GM23338 (cell line): ENCODE data around the gene P2RX4. TPM values are rescaled to one million over a fixed set of nuclear protein-coding genes. Genes with fewer than 3 reads are reported as not detected.

Experiments
- ATAC-seq: fragments of 200-7000 bp; cut with Tn5 transposase; 3 replicates; pipeline ENCODE4 v1.9.1; 2020
- DNase-seq: peaks from one replicate; pipeline ENCODE4 v3.0.0-alpha.2; 2015; ENCODE audit warnings: low spot score
- H2AFZ ChIP-seq: fragments of 200-600 bp; sonication (generic); 2 replicates; pipeline ENCODE4 v1.8.0; 2016; ENCODE audit warnings: antibody characterized with exemption, mild to moderate bottlenecking, moderate library complexity
- H3F3A ChIP-seq: fragments of 200-600 bp; sonication (generic); replicated peaks from 2 replicates; pipeline ENCODE4 v1.8.0; 2017; ENCODE audit warnings: antibody characterized with exemption, mixed run types, low read depth
- H3K27ac ChIP-seq: fragments of 200-600 bp; sonication (generic); 2 replicates; pipeline ENCODE4 v1.6.1; 2016; ENCODE audit warnings: low read depth
- H3K27me3 ChIP-seq: fragments of 200-600 bp; sonication (generic); 2 replicates; pipeline ENCODE4 v1.8.0; 2016; ENCODE audit warnings: mild to moderate bottlenecking, mixed run types, moderate library complexity; ENCODE audit not compliant: insufficient read depth
- H3K36me3 ChIP-seq: fragments of 200-600 bp; sonication (generic); 2 replicates; pipeline ENCODE4 v1.8.0; 2016; ENCODE audit warnings: mild to moderate bottlenecking; ENCODE audit not compliant: insufficient read depth
- H3K4me1 ChIP-seq: fragments of 200-600 bp; sonication (generic); 2 replicates; pipeline ENCODE4 v1.8.0; 2016; ENCODE audit warnings: mild to moderate bottlenecking, moderate library complexity; ENCODE audit not compliant: insufficient read depth
- H3K4me2 ChIP-seq: fragments of 200-600 bp; sonication (generic); 2 replicates; pipeline ENCODE4 v1.7.1; 2017; ENCODE audit warnings: mixed run types
- H3K4me3 ChIP-seq: fragments of 200-600 bp; sonication (generic); 2 replicates; pipeline ENCODE4 v1.6.1; 2016; ENCODE audit warnings: mixed run types
- H3K79me2 ChIP-seq: fragments of 200-600 bp; sonication (generic); replicated peaks from 2 replicates; pipeline ENCODE4 v1.8.0; 2017; ENCODE audit warnings: mild to moderate bottlenecking; ENCODE audit not compliant: insufficient read depth
- H3K9me2 ChIP-seq: fragments of 200-600 bp; sonication (generic); 2 replicates; pipeline ENCODE4 v1.8.0; 2017; ENCODE audit not compliant: insufficient read depth
- H4K20me1 ChIP-seq: fragments of 200-600 bp; sonication (generic); replicated peaks from 2 replicates; pipeline ENCODE4 v1.8.0; 2017; ENCODE audit warnings: mild to moderate bottlenecking; ENCODE audit not compliant: insufficient read depth
- H3K27ac Mint-ChIP-seq: 2 replicates; pipeline ENCODE4 v1.8.0; 2020; ENCODE audit warnings: inconsistent platforms, mild to moderate bottlenecking, moderate library complexity, mixed read lengths
- H3K27me3 Mint-ChIP-seq: 3 replicates; pipeline ENCODE4 v1.8.0; 2022; ENCODE audit warnings: low read depth, mild to moderate bottlenecking, moderate library complexity, mixed read lengths, inconsistent platforms; ENCODE audit not compliant: insufficient read depth, poor library complexity
- H3K36me3 Mint-ChIP-seq: 3 replicates; pipeline ENCODE4 v1.8.0; 2021; ENCODE audit warnings: low read depth, mild to moderate bottlenecking, inconsistent platforms, moderate library complexity, mixed read lengths
- H3K4me1 Mint-ChIP-seq: 3 replicates; pipeline ENCODE4 v1.8.0; 2020; ENCODE audit warnings: mild to moderate bottlenecking, inconsistent platforms, mixed read lengths
- H3K4me3 Mint-ChIP-seq: 3 replicates; pipeline ENCODE4 v1.8.0; 2021; ENCODE audit warnings: moderate library complexity, mild to moderate bottlenecking, inconsistent platforms, mixed read lengths
- H3K9me3 Mint-ChIP-seq: 3 replicates; pipeline ENCODE4 v1.8.0; 2020; ENCODE audit warnings: moderate library complexity, mild to moderate bottlenecking, inconsistent platforms, mixed read lengths
- CREB1 ChIP-seq: fragments of 250-450 bp; sonication (Bioruptor Pico); IDR thresholded peaks from 2 replicates; pipeline ENCODE4 v1.5.0; 2020; ENCODE audit warnings: low read depth, mild to moderate bottlenecking, moderate library complexity
- EZH2 ChIP-seq: fragments of 200-600 bp; sonication (generic); IDR thresholded peaks from one replicate; pipeline ENCODE4 v1.8.0; 2017; ENCODE audit warnings: antibody characterized with exemption, mild to moderate bottlenecking, low read depth; ENCODE audit not compliant: unreplicated experiment
- EZH2phosphoT487 ChIP-seq: fragments of 200-600 bp; sonication (generic); IDR thresholded peaks from one replicate; pipeline ENCODE4 v1.8.1; 2018; ENCODE audit warnings: antibody characterized with exemption; ENCODE audit not compliant: unreplicated experiment
- JUNB ChIP-seq: IDR thresholded peaks from one replicate; pipeline ENCODE4 v1.6.1; 2016; ENCODE audit warnings: antibody characterized with exemption; ENCODE audit not compliant: unreplicated experiment
- NANOG ChIP-seq: IDR thresholded peaks from 2 replicates; pipeline ENCODE4 v1.6.1; 2016; ENCODE audit warnings: antibody characterized with exemption, borderline replicate concordance
- STAT1 ChIP-seq: IDR thresholded peaks from one replicate; pipeline ENCODE4 v1.6.1; 2016; ENCODE audit warnings: antibody characterized with exemption; ENCODE audit not compliant: unreplicated experiment
- ZNF114 ChIP-seq: fragments of 250-450 bp; sonication (Bioruptor Pico); IDR thresholded peaks from 2 replicates; pipeline ENCODE4 v1.5.0; 2020; ENCODE audit warnings: mild to moderate bottlenecking, moderate library complexity
- polyA plus RNA-seq: library from polyadenylated mRNA; unstranded; fragments of >200 nt; fragmentation: Nextera tagmentation; extraction: Ambion mirVana; gene quantifications from 2 replicates; pipeline ENCODE4 v1.2.1, GENCODE V29; 2016
- total RNA-seq: library from RNA; depleted of rRNA; stranded (reverse); fragments of >200 nt; shearing (Covaris generic); gene quantifications from 2 replicates; pipeline ENCODE4 v1.2.3, GENCODE V29; 2014
- TF ChIP-seq, protein P1 (sequence below), 2 experiments: fragments of 200-600 bp in 1 of 2; sonication (generic) in 1 of 2; conservative IDR thresholded peaks; 2 replicates each; pipeline versions ENCODE4 v1.5.1 to v1.6.1; 2016 to 2017; ENCODE audit warnings: antibody characterized with exemption in 2 of 2, low read depth in 2 of 2, mild to moderate bottlenecking in 2 of 2, moderate library complexity in 1 of 2
- TF ChIP-seq, protein P2 (sequence below): IDR thresholded peaks from one replicate; pipeline ENCODE4 v1.6.1; 2018; ENCODE audit warnings: antibody characterized with exemption; ENCODE audit not compliant: unreplicated experiment
- TF ChIP-seq, protein P3 (sequence below): IDR thresholded peaks from 2 replicates; pipeline ENCODE4 v1.6.1; 2016; ENCODE audit warnings: antibody characterized with exemption

Gene P2RX4
- total and polyA plus RNA-seq, 2 experiments from 2014 or later = 5.6 to 18.9 TPM

DNA sequence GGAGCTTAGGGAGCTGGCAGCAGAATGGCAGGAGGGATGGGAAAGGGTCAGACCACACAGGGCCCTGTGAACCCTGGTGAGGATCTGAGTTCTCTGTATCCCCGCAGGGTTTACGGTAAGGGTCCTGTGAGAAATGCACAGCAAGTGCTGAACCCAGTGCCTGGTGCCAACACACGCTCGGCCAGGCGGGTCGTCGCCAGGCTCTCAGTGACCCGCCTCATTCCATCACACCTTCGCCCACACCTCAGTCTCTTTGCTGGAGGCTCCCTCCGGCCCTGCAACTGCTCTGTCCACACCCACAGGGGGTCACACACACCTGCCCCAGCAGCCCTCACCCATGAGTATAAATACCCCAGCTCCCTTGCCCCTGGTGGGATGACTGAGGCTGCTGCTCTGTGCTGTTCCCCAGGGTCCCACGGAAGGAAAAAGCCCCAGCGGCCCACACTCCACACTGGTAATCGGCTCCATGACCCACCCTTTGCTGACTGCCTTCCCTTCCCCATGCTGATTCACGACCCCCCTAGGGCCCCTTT, 63.5 kb downstream of the P2RX4 start:
- TF ChIP-seq EZH2 (no peak), ZNF114 (no peak), CREB1 (CRISPR knock-in tag) (no peak), EZH2phosphoT487 (no peak), STAT1 (no peak)
- TF ChIP-seq, protein P1, sequence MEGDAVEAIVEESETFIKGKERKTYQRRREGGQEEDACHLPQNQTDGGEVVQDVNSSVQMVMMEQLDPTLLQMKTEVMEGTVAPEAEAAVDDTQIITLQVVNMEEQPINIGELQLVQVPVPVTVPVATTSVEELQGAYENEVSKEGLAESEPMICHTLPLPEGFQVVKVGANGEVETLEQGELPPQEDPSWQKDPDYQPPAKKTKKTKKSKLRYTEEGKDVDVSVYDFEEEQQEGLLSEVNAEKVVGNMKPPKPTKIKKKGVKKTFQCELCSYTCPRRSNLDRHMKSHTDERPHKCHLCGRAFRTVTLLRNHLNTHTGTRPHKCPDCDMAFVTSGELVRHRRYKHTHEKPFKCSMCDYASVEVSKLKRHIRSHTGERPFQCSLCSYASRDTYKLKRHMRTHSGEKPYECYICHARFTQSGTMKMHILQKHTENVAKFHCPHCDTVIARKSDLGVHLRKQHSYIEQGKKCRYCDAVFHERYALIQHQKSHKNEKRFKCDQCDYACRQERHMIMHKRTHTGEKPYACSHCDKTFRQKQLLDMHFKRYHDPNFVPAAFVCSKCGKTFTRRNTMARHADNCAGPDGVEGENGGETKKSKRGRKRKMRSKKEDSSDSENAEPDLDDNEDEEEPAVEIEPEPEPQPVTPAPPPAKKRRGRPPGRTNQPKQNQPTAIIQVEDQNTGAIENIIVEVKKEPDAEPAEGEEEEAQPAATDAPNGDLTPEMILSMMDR (conservative IDR thresholded peaks at IDR 0.05; ENCODE audit: low read depth in 2 of 2) = no peak
- TF ChIP-seq, protein P2, sequence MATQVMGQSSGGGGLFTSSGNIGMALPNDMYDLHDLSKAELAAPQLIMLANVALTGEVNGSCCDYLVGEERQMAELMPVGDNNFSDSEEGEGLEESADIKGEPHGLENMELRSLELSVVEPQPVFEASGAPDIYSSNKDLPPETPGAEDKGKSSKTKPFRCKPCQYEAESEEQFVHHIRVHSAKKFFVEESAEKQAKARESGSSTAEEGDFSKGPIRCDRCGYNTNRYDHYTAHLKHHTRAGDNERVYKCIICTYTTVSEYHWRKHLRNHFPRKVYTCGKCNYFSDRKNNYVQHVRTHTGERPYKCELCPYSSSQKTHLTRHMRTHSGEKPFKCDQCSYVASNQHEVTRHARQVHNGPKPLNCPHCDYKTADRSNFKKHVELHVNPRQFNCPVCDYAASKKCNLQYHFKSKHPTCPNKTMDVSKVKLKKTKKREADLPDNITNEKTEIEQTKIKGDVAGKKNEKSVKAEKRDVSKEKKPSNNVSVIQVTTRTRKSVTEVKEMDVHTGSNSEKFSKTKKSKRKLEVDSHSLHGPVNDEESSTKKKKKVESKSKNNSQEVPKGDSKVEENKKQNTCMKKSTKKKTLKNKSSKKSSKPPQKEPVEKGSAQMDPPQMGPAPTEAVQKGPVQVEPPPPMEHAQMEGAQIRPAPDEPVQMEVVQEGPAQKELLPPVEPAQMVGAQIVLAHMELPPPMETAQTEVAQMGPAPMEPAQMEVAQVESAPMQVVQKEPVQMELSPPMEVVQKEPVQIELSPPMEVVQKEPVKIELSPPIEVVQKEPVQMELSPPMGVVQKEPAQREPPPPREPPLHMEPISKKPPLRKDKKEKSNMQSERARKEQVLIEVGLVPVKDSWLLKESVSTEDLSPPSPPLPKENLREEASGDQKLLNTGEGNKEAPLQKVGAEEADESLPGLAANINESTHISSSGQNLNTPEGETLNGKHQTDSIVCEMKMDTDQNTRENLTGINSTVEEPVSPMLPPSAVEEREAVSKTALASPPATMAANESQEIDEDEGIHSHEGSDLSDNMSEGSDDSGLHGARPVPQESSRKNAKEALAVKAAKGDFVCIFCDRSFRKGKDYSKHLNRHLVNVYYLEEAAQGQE = no peak
- Mint-ChIP-seq H3K36me3 (peaks cover 36% of the 10 kb centered on the region), H3K9me3 (no peaks in the 10 kb centered on the region), H3K4me1 (no peaks in the 10 kb centered on the region), H3K27me3 (peaks cover 2% of the 10 kb centered on the region), H3K27ac (no peak overlapping the region; the same call in none of the 2 replicates), H3K4me3 (no peak overlapping the region)
- H3K9me2 ChIP-seq = no peaks in the 10 kb centered on the region
- no peaks in the 10 kb centered on the region for H3F3A ChIP-seq
- H3K27ac ChIP-seq = no peak overlapping the region
- no peaks in the 10 kb centered on the region for H3K27me3 ChIP-seq
- H3K4me2 ChIP-seq = no peak overlapping the region
- DNase-seq (no peak), ATAC-seq (peak; percentile 34; the same call in 1 of the 3 replicates)
- no peak overlapping the region for H3K4me3 ChIP-seq
- H2AFZ ChIP-seq = no peak overlapping the region
- peaks cover 6% of the 10 kb centered on the region for H4K20me1 ChIP-seq
- H3K79me2 ChIP-seq = no peaks in the 10 kb centered on the region
- H3K4me1 ChIP-seq = no peaks in the 10 kb centered on the region
- no peaks in the 10 kb centered on the region; the same call in 1 of the 2 replicates for H3K36me3 ChIP-seq

DNA sequence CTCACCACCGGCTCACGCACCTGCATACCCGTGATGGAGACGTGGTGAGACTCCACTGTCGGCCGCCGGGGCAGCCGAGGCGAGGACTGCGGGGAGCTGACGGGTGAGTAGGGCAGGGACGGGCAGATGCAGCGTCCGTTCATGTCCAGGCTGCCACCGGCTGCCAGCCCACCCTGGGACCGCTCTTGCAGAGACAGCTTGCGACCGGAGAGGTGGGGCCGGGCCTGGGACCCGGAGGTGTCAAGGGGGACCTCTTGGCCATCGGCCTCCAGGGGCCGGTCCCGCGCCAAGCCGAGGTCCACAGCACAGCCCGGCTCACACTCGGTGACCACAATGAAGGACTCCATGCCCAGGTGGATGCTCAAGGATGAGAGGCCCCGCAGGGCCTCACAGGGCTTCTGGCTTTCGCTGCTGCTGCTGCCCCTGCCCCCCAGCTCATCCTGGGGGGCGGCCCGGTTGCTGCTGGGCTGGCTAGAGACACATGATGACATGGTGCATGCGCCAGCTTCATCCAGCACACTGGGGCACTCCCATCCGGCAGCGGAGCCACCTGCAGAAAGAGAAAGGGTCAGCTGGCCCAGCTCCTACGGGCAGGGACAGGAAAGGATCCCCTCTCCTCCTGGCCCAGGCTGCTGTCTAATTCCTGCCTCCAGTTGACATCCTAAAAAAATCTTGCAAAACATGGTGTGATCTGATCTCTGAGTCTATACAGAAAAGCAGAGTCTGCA, 64.3 kb downstream of the P2RX4 start:
- peaks cover 35% of the 10 kb centered on the region for H3K36me3 Mint-ChIP-seq
- H3K4me3 Mint-ChIP-seq = no peak overlapping the region
- H3K9me3 Mint-ChIP-seq = no peaks in the 10 kb centered on the region
- H3F3A ChIP-seq = no peaks in the 10 kb centered on the region
- no peaks in the 10 kb centered on the region; the same call in 1 of the 2 replicates for H3K36me3 ChIP-seq
- H4K20me1 ChIP-seq = peaks cover 6% of the 10 kb centered on the region
- no peak overlapping the region for H3K4me3 ChIP-seq
- ATAC-seq (no peak), DNase-seq (no peak)
- peaks cover 5% of the 10 kb centered on the region for H3K4me1 Mint-ChIP-seq
- no peaks in the 10 kb centered on the region for H3K27me3 ChIP-seq
- H3K79me2 ChIP-seq = no peaks in the 10 kb centered on the region
- H3K27me3 Mint-ChIP-seq = peaks cover 3% of the 10 kb centered on the region
- H3K27ac Mint-ChIP-seq = no peak overlapping the region; the same call in 1 of the 2 replicates
- no peak overlapping the region for H3K4me2 ChIP-seq
- no peaks in the 10 kb centered on the region for H3K9me2 ChIP-seq
- no peak overlapping the region for H2AFZ ChIP-seq
- no peaks in the 10 kb centered on the region for H3K4me1 ChIP-seq
- H3K27ac ChIP-seq = no peak overlapping the region
- TF ChIP-seq NANOG (no peak), JUNB (no peak), ZNF114 (no peak)
- TF ChIP-seq, protein P3, sequence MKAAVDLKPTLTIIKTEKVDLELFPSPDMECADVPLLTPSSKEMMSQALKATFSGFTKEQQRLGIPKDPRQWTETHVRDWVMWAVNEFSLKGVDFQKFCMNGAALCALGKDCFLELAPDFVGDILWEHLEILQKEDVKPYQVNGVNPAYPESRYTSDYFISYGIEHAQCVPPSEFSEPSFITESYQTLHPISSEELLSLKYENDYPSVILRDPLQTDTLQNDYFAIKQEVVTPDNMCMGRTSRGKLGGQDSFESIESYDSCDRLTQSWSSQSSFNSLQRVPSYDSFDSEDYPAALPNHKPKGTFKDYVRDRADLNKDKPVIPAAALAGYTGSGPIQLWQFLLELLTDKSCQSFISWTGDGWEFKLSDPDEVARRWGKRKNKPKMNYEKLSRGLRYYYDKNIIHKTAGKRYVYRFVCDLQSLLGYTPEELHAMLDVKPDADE = no peak
